ENCODE data around the gene FOXN4.

DNA sequence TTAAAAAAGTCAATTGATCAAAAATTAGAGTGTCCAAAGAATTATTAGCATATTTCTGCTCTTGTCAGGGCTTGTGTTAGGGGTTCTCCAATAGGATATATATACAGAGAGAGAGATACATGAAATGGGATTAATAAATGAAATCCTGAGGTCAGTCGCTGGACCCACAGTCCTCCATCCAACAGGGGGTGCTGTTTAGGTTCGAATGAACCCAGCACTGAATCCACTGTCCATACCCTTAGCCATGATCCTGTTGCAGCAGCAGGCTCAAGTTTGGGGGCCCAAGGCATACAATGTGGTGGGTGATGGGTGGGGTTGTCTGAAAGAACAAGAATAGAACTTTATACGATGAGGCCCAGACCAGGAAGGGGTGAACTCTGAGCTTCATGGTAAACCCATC is 37.8 kb upstream of the FOXN4 start:
- TF ChIP-seq GATA2 (IDR thresholded peaks at IDR 0.05; ENCODE audit: low read depth, low read length) (no peak), GATA3 (IDR thresholded peaks at IDR 0.05; ENCODE audit: low read depth, low read length) (no peak)

Measured in SH-SY5Y (cell line).